Measurements from ENCODE around the gene CAV3.

The CAV3 gene

DNA sequence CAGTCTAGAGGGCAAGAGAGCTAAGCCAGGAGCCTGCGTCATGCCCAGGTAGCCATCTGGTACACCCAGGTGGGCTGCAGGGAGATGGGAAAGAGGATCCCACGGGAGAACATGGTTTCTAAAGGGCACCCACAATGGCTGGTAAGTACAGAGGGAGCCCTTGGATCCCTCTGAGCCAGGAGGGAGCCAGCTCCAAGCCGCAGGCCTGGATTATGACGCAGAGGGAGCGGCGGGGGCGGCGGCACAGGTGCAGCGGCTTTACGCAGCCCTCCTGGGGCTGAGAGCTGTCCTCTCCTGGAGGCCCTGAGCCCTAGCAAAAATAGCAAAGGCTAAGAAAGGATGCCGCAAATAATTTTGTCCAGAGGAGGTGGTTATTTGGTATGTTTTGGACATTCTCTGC is 2.8 kb downstream of the CAV3 start:
- DNase-seq, result no peak

DNA sequence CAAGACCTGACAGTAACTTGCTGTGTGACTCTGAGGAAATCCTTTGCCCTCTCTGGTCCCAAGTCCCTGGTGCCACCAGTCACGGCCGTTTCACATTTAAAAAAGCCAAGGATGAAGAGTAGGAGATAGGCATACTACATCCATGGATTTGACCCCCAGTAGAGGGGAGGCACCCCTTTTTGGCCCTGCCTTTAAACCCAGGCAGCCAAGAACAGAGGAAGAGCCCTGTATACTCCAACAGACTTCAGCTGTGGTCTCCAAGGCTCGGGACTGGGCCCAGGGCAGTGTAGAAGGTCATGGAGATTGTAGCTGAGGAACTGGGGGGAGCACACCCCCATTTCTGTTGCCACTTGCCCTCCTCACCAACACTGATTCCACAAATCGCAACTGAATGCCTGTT is 3.7 kb downstream of the CAV3 start:
- no peak for DNase-seq

DNA sequence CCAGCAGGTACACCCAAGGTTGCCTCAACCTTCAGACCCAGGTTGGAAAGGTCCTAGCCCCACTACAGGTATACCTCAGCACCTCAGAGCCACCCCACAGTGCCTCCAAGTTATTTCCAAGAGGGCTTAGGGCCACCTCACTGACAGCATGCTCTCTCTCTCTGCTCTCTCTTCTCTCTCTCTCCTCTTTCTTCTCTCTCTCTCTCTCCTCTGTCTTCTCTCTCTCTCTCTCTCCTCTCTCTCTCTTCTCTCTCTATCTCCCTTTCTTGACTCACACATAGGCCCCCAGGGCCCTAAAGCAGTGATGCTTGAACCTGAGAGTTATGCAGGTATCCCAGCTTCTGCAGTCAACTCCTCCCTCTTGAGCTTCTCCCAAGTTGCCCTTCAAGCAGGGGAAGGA is 4.2 kb downstream of the CAV3 start:
- no peak for DNase-seq

DNA sequence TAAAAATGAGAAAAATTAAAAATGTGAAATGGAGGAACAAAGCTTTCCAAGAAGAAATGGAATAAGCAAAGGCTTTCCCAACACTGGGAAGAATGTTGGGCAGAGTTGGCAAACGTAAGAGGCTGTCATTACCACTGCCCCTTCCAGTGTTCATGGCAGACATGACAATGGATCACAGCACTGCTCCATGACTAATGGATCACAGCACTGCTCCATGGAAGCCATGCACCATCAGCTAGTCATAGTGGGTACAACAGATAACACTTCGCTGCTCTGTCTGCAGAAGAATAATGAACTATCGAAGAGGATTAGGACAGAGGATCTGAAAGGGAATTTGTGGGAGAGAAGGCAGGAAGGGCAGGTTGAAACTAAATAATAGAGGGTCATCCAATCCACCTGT is 5.0 kb downstream of the CAV3 start:
- no peak for DNase-seq

DNA sequence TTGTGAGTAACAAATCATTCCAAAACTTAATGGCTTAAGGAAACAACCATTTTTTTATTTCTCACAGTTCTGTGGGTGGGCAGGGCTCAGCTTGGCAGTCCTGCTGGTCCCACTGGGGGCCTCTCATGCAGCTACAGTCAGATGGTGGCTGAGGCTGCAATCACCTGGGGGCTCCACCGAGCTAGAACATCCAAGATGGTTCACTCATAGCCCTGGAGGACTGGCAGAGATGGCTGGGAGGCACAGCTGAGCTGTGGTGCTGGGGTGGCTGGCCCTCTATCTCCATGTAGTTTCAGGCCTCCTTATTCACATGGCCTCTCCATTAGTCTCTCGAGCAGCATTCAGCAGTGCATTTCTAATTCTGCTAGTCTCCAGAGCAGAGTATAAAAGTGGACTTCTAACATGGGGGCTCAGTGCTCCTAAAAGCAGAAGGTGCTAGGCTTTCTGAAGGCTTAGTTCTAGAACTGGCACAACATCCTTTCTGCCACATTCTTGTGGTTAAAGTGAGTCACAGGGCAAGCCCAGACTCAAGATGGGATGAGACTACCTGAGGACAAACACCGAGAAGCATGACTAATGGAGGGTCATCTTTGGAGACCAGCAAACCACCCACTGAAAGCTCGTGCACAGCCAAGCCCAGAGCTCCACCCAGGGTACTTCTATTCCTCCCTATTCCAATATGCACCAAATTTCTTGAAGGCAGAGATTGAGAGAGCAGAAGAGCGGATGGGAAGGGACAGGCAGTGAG is 6.3 kb downstream of the CAV3 start:
- no peak for DNase-seq

DNA sequence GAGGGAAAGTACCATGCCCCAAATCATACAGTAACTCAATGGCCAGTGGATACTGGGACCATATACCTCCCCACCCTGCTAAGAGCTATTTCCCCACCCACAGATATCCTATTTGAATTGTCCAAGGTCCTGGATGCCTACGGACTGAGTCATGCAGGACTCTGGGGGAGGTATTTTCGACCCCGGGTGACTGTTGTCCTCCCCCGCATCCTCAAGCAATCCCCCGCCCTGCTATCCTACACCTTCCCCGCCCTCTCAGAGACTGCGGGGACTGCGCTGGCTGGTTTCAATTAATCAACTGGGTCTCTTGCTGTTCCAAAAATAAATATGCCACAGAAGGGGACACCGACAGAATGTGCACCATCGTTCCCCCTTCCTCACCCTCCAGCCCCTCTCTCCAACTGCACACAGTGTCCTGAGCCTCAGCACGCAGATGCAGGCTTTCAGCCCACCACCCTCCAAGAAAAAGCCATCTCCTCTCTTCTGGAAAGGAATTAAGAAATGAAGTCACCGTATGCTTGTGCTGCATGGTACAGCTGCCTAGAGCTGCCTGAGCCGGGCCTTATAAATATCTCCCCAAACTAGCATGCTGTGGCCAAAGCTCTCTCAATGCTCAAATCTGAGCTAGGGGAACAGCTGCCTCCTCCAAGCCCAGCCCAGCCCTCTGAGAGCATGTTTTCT is 8.1 kb downstream of the CAV3 start:
- no peak for DNase-seq

DNA sequence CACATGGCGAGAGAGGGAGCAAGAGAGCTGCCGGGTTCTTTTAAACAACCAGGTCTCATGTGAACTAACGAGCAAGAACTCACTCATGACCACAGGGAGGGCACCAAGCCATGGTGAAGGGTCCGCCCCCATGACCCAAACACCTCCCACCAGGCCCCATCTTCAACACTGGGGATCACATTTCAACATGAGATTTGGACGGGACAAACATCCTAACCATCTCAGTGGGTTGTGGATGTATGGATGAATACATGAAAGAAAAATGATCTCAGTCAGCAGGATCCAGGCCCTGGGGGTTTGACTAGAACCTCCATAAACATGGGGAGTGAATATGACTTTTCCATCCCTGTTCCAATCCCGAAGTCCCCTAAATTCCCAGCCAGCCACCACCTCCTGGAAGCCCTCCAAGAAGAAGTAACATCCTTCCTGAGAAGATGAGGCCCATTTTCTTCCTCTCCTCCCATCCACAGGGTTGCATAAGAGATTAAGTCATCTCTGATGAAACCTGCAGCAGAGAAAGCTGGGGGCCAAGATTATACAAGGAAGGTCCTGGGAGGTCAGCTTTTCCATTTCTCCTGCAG is 9.5 kb downstream of the CAV3 start:
- no peak for DNase-seq

DNA sequence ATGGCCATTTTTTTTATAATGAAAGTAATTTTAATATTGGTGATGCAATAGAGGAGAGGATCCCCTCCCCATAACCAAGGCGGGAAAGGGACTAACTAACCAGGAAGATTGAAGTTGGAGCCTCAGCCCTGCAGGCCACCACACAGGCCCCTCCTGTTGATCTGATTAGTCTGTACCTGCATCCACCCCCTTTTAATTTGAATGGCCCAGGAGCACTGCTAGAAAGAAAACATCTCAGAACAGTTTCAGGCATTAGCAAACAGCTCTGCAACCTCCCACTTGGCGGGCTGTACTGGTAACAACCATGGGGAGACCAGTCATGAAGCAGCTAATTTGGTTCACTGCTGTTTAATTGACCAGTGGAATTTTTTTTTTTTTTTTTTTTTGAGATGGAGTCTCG is 10.3 kb downstream of the CAV3 start:
- no peak for DNase-seq

DNA sequence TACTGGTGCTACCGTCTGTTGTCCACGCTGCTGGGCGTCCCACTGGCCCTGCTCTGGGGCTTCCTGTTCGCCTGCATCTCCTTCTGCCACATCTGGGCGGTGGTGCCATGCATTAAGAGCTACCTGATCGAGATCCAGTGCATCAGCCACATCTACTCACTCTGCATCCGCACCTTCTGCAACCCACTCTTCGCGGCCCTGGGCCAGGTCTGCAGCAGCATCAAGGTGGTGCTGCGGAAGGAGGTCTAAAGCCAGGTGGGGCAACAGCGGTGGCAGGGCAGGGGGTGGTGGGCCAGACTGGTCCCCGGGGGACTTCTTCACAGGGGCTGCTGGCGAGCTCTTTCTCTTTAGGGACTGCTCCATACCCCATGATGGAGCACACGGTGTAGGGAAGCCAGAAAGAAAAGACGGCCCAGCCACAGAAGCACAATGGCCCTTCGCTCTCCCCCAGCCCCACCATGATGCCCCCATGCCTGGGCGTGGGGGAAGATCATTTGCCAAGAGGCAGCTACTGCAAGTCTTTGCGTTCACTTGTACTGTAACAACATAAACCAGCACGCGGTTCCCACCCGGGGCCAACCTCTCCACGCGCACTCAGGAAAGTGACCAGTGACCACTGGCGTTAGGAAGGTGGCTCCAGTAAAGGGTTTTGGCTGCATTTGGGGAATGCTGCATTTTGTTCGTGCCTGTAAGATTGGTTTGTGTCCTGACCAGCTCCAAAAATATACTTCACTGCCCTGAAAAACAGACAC is 12.2 kb downstream of the CAV3 start:
- DNase-seq, result no peak

DNA sequence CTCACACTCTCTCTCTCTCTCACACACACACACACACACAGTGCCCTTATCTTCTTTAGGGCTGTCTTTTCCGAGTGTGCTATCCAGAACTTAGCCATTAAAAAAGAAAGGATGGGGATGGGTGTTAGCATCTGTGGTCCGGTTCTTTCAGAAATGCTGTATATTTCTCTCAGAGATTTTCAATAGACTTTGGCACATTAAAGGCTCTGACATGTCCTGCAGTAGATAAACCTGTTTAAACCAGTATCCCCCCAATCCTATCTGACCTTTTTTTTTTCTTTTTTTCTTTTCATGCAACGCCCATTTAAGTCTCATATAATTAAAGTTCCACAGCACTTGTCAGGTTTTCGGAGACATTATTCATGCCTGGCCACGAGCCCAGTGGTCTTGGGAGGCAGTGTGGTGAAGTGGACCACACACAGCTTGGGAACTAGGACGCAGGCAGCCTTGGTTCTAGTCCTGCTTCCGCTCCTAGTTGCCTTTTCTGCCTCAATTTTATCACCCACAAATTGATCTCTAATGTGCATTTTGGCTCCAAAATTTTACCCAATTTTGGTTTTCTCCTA is 13.3 kb downstream of the CAV3 start:
- no peak for DNase-seq

DNA sequence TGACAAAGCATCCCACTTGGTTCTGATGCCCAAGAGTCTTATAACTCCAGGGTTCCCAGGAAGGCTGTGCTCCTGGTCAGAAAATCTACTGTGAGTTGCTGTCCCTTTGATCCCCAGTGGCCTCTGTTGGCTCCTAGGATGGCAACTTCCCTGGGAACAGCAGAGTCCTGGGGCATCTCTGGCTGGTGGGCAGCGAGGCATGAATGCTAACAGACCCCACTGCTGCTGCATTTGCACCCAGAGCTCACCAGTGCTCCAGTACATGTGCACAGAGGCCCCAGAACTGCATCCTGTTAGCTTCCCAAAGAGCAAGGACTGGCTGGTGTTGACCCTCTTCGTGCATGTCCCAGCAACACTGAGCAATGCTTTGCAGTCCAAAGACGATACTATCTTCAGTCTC is 15.7 kb downstream of the CAV3 start:
- DNase-seq, result no peak

DNA sequence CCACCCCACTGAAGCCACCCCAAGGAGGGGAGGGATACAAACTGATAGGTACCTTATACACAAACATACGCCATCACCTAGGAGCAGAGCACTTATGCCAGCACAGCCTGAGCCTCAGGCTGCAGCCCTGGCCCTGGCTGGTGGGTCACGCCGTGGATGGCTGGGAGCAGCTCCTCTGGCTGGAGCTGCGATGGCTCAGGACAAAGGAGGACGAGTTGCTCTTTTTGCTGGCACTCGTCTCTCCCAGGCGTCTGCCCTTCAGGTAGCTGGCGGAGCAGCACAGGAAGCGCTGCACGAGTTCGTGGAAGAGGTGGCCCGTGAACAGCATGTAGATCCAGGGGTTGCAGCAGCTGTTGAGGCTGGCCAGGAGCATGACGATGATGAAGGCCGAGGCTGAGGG is 19.2 kb downstream of the CAV3 start:
- DNase-seq, result no peak

DNA sequence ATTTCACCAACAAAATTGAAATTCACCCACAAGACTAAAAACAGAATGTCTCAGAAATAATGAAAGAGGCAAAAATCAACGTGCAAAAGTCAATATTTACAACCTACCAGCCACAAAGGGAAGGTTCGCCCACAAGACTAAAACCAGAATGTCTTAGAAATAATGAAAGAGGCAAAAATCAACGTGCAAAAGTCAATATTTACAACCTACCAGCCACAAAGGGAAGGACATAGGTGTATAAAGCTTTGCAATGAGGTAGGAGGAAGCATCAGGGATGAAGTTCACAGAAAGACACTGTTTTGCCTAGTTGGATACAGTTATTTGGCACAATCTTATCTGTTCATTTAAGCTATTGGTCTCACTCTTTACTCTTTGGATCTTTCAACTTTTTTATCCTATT is 21.5 kb downstream of the CAV3 start:
- no peak for DNase-seq

DNA sequence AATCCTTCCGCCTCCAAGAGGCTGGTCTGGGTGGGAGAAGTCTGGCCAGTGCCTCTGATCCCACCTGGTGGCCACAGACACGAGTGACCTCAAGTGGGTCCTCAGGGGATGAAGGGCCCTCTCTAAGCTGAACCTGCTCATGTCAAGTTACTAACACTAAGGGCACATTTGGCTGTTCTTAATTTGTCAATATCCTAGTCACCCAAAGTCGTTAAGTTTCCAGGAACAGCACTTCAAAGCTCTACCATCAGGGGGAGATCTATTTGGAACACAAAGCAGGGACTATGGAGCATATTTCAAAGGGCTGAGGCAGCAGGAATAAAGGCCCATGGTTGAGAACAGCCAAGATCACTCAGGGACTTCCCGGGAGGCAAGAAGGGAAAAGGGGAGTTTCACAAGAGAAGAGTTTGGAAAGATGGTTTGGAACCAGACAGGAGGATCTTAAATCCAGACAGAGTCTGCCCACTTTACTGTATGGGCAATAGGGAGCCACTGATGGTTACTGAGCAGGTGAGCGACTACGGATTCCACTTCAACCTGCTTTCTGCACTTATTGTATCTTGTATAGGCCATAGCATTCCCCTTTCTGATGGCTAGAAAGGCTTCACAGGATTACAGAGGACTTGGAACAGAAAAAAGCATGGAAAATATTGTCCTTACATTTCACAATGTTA is 22.1 kb downstream of the CAV3 start:
- DNase-seq, result no peak

DNA sequence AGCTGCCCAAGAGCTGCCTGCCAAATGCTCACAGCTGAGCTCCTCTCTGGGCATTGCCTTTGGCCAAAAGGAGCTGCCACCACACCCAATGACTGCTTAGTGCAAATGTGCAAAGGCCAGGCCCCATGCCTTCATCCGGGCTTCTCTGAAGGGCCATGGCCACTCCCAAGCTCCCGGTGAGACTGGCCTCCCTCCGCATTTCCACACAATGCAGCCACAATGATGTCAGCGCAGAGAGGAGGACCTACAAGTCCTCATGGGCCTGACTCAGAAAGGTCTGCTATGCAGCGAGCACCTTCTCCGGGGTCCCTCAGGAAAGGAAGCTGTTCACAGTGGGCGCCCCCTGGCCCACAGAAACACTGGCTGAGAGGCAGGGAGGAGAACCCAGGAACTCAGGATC is 23.1 kb downstream of the CAV3 start:
- no peak for DNase-seq

DNA sequence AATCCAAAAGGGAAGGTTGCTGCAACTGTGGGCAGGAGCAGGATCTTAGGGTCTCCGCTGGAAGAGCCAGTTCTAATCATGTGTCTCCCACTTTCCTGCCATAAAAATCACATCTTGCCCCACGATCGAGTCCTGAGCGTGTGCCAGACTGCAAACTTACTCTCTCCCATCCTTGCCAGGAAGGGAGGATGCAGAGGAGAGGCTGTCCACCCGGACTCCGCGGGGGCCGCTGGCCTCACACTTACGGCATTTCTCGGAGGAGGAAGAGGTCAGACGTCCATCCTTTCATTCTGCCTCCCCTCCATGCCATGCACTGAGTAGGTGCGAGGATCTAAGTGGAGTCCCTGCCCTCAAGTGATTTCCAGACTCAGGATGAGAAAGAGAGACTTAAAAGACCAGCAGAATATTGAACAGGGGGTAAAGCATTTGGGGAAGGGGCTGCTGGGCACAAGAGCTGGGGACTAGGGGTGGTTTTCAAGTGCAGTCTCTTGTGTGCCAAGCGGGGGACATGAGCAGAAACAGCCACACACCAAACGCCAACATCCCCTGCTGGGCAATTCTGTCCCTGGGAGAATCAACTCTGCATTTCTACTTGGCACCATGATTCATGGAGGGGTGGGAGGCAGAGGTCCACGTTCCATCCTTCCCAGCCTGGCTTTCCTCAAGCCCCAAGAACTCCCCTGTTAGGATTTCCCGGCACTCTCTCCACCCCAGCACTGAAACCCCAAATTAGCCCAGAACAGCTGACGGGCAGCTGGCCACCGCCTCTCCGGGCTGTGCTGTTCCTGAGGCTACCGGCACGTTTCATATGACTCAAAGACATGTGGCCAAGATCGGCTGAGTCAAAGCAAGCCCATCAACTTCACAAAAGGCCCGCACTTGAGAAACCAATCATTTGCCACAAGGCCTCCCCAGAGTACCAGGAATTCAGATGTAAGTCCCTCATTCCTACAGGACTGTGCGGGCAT is 24.2 kb downstream of the CAV3 start:
- no peak for DNase-seq

DNA sequence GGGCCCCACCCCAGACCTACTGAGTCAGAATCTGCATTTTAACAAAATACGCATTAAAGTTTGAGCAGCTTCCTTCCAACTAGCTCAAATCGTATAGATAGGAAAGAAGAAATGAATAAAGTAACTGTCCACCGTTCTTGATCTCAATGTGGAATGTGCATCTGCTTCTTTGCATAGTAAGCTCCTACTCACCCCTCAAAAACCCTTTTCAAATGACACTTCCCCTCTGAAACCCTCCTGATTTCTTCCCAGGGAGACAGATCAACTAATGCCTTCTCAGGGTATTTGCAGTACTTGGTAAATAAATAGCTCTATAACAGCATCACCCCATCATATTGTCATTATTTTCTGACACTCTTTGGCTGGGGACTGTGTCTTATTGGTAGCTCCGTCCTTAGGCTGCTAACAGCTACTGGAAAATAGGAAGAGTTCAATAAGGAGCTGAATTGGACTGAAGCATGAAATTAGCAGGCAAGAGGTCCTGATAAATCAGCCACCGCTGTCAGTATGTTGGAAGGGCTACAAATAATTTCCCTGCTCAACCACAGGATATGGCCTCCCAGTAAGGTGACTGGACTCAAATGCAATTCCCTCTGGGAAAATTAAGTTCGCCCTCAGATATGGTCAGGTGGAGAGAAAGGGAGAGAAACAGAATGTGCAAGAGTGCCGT is 25.6 kb downstream of the CAV3 start:
- no peak for DNase-seq

DNA sequence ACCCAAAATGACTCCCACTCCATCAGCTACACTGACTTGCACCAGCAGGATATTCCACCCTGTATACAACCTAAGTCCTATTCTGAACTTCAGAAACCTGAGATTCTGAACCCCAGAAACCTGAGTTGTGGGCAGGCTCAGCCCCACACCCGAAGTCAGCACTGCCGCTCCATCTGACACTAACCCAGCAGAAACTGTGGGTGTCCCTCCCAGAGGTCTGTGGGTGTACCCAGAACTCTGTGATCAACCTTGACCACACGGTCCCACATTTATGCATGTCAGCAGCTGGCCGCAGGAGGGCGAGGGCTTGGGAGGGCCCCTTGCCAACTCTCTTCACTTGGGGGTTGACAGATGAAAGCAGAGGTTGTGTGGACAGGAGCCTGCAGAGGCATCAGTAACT is 26.5 kb downstream of the CAV3 start:
- DNase-seq, result no peak

DNA sequence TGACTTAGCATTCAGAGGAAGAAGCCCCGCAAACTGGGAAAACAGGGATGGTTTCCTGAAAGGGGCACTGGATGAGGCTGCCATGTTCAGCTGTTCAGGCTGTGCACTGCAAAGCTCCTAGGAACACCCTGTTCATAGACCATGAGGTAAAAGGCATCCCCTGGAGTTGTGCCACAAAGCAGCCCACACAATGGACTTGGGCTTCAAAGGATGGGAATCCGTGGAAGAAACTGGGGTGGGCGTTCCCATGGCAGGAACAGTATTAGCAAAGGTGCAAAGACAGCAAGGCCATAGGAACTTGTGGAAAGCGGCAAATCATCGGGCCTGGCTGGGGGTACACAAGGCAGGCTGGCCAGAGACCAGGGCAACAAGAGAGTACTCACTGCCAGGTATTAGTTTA is 26.9 kb downstream of the CAV3 start:
- no peak for DNase-seq

DNA sequence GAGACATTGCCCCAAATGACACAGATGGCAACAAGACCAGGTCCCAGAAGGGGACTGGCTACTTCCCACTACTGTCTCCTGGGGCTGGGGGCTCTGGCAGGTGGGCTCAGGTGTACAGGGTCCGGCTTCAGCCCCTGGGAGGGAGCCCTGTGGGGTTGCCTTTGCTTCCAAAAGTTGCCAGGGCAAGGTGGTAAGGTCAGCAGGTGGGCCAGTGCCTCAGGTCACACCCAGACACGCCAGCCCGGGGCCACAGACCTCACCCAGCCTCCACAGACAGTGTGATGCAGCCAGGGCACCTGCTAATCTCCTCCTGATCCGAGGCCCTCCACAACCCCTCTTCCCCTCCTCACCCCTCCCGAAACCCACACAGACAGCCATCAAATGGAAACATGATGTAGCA is 28.3 kb downstream of the CAV3 start:
- DNase-seq, result no peak
